SK-N-SH treated with all-trans-retinoic acid at 6 μM for 48 hours (cell line): ENCODE results near the gene GLIS1.

Experiments
- ARNTL ChIP-seq: fragments of 450-650 bp; formaldehyde crosslinking; IDR thresholded peaks from 2 replicates; pipeline ENCODE4 v1.5.0; 2020; ENCODE audit warnings: low read depth, mild to moderate bottlenecking, moderate library complexity, borderline replicate concordance
- CSDC2 ChIP-seq: fragments of 250-450 bp; sonication (Bioruptor Pico); IDR thresholded peaks from 2 replicates; pipeline ENCODE4 v1.5.0; 2020; ENCODE audit warnings: mild to moderate bottlenecking, moderate library complexity
- ISL1 ChIP-seq: fragments of 250-450 bp; sonication (Bioruptor Pico); IDR thresholded peaks from 2 replicates; pipeline ENCODE4 v2.1.2; 2022; ENCODE audit warnings: mild to moderate bottlenecking, moderate library complexity
- OSR1 ChIP-seq: fragments of 250-450 bp; sonication (Bioruptor Pico); IDR thresholded peaks from 2 replicates; pipeline ENCODE4 v1.8.0; 2022; ENCODE audit warnings: moderate library complexity, mild to moderate bottlenecking, inconsistent platforms
- PATZ1 ChIP-seq: fragments of 250-450 bp; sonication (Bioruptor Pico); IDR thresholded peaks from 2 replicates; pipeline ENCODE4 v1.8.0; 2020; ENCODE audit warnings: mild to moderate bottlenecking, moderate library complexity, borderline replicate concordance
- PPARA ChIP-seq: fragments of 250-450 bp; sonication (Bioruptor Pico); IDR thresholded peaks from 2 replicates; pipeline ENCODE4 v1.5.0; 2020; ENCODE audit warnings: mild to moderate bottlenecking, borderline replicate concordance
- RARB ChIP-seq: fragments of 250-450 bp; sonication (Bioruptor Pico); IDR thresholded peaks from 2 replicates; pipeline ENCODE4 v1.8.0; 2021; ENCODE audit warnings: mild to moderate bottlenecking, moderate library complexity
- SNAI2 ChIP-seq: fragments of 250-450 bp; sonication (Bioruptor Pico); IDR thresholded peaks from 2 replicates; pipeline ENCODE4 v1.5.0; 2020; ENCODE audit warnings: mild to moderate bottlenecking, moderate library complexity
- ZFP3 ChIP-seq: fragments of 250-450 bp; sonication (Bioruptor Pico); IDR thresholded peaks from 2 replicates; pipeline ENCODE4 v1.5.0; 2020; ENCODE audit warnings: mild to moderate bottlenecking, moderate library complexity
- ZFP30 ChIP-seq: fragments of 450-650 bp; formaldehyde crosslinking; IDR thresholded peaks from 2 replicates; pipeline ENCODE4 v1.5.0; 2022; ENCODE audit warnings: mild to moderate bottlenecking, moderate library complexity
- ZNF8 ChIP-seq: fragments of 450-650 bp; formaldehyde crosslinking; IDR thresholded peaks from 2 replicates; pipeline ENCODE4 v1.5.0; 2020; ENCODE audit warnings: mild to moderate bottlenecking, moderate library complexity

GRCh38 chr1:53689223-53689622, 49.7 kb downstream of the GLIS1 start:
- TF ChIP-seq PPARA (no peak), PATZ1 (CRISPR knock-in tag) (no peak), OSR1 (no peak), SNAI2 (CRISPR knock-in tag) (no peak), ZFP3 (CRISPR knock-in tag) (no peak), ZNF8 (CRISPR knock-in tag) (no peak), ISL1 (CRISPR knock-in tag) (no peak), ARNTL (CRISPR knock-in tag) (no peak), CSDC2 (CRISPR knock-in tag) (no peak), ZFP30 (CRISPR knock-in tag) (no peak), RARB (CRISPR knock-in tag) (no peak)
